Activated T-cell treated with anti-CD3 and anti-CD28 coated beads, Interleukin-2, amount 50 U/mL, for 1 hour (primary cell): ENCODE measurements around the gene PNLIP.

ENCODE experiments used
- DNase-seq: peaks from one replicate; pipeline ENCODE4 v3.0.0-alpha.2; 2020

Gene PNLIP

DNA sequence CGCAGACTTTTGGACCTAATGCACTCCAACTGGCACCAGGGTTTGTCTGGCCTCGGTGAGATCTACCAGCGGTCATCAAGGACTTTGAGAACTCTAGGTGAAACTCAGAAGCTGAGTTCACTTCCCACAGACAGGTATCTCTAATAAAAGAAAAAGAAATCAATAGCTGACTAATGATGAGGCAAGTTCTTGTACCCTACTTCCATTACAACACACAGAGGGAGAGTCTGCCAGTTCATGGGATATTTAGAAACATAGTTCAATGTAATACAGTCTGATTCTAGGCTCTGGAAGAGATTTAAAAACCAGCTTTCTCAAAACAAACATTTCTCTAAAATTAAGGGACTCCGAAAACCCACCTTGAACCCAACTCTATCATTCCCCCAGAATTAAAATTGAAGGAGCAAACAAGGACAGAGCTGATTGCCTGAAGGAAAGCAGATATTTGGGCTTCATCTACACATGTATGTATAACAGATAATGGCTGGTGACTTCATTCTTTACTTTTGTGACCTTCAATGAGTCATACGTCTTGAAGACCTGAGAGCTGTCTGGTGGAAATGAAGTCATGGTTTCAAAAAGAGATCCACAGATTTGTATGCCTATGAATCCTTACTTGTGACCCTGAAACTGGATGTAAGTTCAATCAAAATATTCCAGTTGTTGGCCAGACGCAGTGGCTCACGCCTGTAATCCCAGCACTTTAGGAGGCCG, 42.3 kb downstream of the PNLIP start:
- no peak for DNase-seq

DNA sequence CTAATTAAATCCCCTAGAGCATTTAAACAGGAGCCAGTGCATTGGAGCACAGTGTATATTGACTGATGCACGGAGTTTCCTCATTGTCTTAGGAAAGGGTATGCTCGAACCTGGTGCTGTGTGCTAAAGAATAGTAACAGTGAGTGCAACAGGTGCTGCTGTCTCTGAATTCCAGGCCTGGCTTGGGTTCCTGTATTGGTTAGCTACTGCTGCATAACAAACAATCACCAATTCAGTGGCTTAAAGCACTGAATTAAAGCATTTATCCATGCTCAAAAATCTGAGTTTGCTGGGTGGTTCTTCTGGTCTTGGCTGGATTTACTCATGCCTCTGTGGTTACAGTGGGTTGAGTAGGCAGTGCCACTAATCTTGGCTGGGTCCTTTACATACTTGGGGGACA, 43.3 kb downstream of the PNLIP start:
- DNase-seq, result no peak

DNA sequence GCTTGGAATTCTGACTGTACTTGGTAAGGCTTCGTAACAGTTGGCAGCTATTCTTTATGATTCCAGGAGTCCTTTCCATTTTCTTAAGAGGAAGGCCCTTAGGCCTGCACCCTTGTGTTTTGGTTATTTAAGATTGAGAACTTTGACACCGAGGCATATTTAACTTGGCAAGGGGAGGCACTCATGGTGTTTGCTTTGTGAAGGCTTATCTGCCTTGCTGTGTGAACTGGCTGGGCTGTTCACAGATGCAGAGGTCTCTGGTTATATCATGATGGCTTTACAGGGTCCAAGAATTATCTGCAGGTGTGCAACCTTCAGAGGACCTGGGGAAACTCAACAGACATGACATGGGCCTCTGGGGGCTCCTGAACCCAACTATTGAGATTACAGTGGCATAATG, 44.2 kb downstream of the PNLIP start:
- DNase-seq, result no peak

DNA sequence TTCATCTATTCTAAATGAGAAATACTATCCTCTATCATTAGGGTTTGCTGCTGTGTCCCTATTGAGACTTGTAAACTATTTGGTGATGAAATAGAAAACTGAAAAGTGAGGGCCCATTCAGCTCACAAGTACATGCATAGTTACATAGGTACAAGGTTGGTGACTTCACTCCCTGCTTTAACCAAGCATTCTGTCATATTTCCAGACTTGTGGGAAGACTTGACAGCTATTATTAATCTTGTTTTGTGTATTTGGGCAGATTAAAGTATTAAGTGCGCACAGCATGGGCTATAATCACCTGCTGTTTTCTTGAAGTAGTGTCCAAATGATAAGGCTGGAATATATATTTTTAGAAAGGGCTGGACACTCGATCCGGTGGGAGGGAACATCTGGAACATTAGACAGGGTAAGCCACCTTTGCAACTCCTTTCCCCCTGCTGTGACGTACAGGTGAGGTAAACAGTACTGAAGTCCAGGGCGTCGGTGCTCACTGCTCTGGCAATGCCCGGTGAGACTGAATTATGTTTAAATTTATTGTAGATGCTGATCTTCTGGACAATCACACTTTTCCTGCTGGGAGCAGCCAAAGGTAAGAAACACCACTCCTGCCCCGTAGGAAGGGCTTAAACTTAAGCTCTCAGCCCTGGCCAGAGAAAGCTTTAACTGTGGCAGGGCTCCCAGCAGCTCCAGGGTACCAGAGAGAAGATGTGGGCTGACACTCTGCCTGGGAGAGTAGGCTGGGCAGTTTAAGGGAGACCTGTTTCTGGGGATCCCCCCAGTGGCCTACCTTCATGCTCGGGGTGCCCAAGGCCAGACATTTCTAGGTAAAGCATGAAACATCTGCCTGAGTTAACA, 45.1 kb downstream of the PNLIP start, which contains the start of gene PNLIPRP1:
Gene PNLIPRP1, plus strand, starts transcription at position 370 of the 855 bp plus-strand sequence. Its CDS starts 171 bp downstream, at position 541.
- DNase-seq, result no peak

DNA sequence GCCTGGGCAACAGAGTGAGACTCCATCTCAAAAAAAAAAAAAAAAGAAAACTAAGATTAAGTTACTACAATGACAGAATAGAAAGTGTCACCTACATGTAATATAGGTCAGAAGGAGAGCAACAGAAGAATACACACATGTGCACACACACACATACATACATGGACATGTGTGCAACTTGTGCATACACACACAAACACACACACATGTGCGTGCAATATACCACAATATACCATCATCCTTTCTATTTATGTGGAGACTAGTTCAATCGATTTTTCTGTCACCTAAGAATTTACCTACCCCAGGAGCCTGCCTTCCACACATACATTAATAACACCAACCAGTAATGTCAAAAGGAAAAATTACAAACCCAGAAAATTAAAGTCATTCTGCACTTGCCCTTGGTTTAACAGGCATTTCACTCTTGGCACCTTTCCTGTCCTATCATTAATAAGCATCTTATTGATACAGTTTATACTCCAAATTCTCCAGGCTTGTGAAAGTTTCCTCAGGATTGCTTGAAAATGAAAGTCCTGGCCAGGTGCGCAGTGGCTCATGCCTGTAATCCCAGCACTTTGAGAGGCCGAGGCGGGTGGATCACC, 47.5 kb downstream of the PNLIP start:
- DNase-seq, result no peak

DNA sequence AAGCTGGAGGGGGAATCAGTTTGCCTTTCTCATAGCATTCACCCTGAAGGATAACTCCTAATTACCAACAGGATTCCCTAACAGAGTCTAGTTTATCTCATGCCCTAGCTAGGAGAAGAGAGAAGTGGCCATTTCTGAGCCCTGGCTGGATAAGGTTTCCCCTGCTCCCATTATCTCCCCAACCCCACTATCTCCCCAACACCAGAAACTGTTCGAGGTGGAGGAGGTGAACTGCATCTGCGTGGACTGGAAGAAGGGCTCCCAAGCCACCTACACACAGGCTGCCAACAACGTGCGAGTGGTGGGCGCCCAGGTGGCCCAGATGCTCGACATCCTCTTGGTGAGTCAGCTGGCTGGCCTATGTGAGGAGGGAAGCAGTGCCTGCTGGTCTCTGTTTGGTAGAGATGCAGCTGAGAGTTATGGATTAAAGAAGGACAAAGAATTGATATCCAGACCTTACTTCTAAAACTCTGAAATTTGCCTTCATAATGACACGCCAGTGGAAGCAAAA, 48.8 kb downstream of the PNLIP start:
- DNase-seq, result no peak

DNA sequence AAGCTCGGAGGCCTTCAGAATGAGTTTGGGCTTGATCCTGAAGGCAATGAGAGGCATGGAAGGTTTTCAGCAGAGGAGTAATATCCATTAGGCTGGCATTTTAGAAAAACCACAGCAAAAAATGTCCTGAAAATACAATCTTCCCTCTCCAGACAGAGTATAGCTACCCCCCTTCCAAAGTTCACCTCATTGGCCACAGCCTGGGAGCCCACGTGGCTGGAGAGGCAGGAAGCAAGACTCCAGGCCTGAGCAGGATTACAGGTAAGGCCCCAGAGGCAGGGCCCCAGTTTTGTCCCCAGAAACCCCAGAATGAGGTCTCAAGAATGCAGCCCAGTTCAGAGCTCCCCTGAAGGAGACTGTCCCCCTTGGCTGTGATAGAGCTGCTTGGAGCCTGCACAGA, 50.3 kb downstream of the PNLIP start:
- DNase-seq, result no peak

DNA sequence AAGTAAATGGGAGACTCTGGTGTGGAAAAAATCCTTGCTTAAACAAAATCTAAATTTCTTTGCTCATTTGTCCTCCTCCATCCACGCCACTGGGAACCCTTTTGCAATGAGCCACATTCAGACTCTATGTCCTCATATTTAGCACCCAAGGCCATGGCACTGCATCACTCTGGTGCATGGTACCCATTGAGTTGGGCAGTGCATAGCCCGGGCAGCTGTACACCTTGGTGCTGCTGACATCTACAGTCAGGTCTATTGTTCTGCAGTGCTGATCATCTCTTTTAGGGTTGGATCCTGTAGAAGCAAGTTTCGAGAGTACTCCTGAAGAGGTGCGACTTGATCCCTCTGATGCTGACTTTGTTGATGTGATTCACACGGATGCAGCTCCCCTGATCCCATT, 51.8 kb downstream of the PNLIP start:
- no peak for DNase-seq

DNA sequence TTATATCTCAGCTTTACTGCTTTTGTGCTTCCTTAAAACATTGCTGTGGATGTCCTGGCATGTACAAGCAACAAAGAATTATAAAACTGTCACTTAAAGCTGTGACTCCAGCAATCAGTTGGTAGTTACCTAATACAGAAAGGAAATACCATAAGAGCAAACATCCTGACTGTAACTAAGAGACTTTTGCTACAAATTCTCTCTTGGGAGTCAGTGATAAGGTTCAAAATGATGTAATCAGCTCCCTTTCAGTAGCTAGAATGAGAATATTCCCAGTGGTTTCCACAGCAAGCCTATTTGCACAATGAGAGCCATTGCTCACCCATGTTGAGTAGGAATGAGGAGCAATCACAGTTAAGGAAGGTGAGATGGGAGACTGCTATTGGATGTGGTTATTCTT, 52.6 kb downstream of the PNLIP start:
- DNase-seq, result no peak

DNA sequence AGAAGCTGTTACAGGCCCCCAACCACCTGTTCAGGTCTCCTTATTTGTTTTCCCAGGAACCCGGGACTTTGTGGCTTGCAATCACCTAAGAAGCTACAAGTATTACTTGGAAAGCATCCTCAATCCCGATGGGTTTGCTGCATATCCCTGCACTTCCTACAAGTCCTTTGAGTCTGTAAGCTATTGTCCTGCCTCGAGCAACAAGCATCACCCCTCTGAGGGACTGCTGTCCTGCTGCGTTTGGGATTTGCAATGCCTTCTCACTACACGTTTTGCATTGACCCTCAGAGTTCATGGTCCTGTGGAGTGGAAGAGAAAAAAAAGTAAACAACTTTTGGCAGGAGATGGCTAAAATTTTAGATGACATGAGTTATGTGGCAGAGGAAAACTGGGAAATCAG, 54.3 kb downstream of the PNLIP start:
- no peak for DNase-seq

DNA sequence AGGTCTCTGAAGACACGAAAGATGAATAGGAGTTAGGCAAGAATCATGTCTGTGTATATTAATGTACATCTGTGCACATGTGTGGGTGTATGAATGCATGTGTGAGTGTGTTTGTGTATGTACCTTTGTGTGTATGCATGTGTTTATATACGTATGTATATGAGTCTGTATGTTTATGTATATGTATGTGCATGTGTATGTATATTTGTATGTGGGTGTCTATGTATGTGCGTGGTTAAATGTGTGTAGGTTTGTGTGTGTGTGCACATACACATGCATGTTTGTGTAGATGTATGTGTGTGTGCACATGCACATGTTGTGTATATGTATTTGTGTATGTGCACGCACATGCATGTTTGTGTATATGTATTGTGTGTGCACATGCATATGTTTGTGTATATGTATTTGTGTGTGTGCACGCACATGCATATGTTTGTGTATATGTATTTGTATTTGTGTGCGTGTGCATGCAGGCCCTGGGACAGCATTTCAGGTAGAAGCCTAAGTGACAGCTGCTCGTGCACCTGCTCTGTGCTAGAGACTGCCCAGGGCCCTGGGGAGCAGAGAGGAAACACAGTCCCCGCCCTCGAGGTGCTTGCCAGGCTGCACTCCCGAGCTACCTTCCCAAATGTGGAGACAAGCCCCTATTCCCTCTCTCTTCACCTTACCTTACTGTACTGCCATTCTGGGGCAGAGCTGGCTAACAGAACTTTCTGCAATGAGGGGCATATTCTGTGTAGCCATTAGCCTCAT, 57.1 kb downstream of the PNLIP start:
- DNase-seq, result no peak

DNA sequence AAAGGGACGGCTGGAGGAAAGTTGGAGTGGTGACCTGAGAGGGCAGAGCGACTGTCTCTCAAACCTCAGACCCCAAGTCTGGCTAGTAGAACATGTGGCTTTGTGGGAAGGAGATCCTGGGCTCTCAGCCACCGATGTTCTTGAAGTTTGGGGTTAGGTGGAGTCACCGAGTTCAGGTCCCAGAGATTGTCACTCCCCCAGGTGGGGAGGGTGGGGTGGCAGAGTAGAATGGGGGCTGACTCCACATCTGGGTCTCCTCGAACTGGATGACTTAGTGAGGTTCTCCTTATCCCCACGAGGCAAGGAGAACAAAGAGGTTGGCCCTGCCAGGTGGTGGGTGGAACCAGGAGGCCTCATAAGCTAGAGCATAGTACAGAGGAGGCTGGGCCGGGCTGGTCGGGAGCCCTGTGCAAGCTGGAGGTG, 60.3 kb downstream of the PNLIP start:
- no peak for DNase-seq

DNA sequence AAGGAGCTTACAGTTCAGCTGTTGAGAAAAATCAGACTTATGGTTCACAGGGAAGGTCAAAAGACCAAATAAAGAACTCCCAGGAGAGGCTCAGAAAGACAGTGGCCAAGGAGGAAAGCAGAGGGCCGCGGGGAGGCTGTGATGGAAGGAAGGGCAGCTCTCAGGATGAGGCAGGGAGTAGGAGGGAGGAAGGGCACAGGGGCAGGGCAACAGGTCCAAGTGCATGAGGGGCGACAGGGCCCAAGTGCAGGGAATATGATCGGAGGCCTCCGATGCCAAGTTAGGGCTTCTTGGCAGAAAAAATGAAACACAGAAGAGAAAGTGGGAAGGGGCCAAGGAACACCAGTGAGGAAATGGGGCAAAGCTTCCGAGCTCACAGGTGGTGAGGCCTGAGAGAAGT, 61.6 kb downstream of the PNLIP start:
- DNase-seq, result no peak

DNA sequence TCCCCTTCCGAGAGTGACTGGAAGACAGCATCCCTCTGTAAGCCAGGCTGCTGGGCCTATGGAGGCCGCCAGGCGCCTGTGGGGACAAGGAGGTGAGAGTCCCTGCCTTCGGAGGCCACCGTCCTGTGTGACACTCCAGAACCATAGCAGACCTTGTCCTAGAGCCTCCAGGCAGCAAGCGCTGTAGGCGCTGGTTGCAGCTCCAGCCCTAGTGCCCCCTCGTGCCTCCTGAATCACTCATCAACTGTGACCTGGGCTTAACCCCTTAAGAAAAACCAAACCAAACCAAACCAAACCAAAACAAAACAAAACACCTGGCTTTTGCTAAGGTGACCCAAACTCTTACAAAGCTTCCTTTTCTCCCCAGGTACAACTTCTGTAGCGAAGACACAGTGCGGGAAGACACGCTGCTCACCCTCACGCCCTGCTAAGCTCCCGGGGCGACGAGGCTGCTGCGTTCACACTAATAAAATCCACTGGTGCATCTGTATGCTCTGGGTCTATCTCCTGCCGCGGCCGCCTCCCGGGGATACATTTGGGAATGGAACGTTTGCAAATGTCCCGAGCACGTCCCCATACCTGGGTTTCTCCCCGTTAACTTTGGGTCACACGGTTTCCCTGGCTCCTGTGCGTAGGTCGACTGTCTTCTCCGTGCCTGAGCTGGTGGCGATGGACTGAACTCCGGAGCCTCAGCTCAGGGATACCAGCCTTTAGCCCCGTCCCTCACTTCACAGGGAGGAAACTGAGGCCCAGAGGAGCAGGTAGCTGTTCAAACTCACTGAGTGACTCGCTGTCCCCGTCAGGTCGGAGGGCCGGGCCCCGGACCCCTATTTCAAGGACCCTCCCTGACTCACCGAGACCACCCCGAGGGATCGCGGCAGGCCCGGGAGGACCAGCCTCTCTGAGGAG, 63.2 kb downstream of the PNLIP start:
- DNase-seq, result no peak

DNA sequence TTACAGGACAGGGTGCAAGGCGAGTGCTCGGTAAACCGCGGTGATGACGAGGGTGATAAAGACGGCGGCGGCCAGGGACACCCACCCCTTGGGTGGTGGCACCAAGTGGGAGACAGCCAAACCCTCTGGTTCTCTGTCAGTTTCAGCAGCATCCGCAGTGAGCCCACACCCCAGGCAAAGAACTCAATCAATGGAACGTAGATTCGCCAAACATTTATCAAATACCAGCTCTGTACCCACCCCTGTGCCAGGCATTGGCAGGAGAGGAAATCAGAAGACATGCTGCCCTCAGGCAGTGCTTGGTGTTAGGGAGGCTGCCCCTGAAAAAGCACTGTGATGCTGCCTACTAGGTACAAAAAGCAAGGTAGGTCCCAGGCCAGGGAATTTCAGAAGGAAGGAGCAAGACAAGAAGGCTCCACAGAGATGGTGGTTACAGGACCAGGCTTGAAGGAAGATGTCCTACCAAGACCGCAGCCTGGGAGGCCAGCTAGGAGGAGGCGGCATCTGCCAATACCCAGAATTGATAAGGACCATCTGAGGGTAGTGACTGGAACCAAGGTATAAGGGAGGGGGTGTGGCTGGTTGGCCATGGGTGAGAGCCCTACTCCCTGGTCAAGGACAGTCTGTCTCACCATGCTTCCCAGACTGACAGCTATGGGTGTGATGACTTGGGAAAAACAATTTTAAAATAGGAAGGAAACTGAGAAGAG, 64.9 kb downstream of the PNLIP start:
- no peak for DNase-seq

DNA sequence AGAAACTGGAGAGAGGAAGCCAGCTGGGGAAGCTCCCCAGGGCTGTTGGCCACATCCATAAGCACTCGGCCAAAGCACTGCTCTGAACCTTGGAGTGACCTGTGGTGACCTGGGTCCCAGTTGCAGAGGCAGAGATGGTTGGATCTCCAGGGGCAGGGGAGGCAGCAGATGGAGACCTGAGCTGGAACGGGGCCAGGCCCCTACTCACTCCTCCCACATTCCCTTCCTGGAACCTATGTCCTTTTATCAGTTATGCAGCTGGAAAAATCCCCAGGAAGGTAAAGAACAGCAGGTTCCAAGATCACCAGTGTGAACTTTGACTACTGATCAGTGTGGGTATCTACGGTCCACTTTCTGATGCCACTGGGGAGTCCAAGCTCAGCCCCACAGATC, 65.4 kb downstream of the PNLIP start:
- DNase-seq, result no peak

DNA sequence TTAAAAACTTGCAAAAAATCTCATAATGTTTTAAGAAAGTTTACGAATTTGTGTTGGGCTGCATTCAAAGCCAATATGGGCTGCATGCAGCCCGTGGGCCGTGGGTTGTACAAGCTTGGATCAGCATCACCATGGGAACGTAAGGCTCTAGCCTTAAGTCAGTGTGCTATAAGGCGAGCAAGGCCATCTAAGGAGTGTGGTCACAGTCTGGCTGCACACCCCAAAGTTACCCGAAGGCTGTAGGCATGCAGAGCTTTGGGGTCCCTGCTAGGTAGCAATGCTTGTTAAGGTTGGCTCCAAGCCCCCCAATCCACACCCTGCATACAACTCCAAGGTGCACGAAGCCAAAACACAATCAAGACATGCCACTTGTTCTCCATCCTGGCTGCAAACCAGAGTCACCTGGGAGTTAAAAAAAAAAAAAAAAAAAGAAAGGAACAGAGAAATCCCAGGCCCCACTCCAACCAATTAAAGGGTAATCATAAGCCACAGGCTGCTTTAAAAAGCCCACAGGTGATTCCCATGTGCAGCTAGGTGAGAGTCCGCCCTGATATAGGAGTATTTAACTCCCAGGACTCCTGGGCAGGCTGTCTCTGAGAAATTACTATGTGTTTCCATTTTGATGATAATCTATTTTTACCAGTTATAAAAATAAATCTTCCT, 66.5 kb downstream of the PNLIP start:
- no peak for DNase-seq

DNA sequence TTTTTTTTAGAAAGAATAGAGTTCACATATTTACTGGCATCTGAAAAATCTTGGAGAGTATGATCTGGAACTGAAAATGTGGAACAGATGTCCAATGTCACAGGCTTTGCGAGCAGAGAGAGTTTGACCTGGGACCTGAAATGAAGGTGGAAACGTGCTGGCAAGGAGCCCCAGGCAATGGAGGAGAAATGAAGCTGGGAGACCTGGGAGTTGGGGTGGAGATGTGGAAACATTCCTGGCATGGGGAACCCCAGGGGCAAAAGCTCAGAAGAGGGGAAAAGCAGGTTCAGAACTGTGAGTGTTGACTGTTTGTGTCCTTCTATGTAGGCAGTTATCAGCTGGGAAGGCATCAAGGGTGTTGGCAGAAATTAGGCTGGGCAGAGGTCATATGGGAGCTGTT, 67.7 kb downstream of the PNLIP start:
- DNase-seq, result no peak

DNA sequence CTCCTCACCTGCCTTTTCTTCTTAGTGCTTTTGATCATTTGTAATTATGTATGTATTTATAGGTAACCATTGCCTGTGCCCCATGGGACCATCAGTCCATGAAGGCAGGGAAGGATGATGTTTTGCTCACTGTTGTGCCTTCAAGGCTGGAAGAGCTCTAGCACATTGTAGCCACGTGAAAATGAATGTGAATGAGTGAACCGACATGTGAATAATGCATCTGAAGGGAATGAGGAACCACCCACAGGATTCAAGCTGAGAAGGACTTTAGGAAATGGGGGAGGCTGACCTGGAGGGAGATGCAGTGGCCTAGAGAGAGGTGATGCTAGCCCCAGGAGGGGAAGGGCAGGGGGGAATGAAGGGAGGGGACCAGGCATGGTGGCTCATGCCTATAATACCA, 69.1 kb downstream of the PNLIP start:
- DNase-seq, result no peak

DNA sequence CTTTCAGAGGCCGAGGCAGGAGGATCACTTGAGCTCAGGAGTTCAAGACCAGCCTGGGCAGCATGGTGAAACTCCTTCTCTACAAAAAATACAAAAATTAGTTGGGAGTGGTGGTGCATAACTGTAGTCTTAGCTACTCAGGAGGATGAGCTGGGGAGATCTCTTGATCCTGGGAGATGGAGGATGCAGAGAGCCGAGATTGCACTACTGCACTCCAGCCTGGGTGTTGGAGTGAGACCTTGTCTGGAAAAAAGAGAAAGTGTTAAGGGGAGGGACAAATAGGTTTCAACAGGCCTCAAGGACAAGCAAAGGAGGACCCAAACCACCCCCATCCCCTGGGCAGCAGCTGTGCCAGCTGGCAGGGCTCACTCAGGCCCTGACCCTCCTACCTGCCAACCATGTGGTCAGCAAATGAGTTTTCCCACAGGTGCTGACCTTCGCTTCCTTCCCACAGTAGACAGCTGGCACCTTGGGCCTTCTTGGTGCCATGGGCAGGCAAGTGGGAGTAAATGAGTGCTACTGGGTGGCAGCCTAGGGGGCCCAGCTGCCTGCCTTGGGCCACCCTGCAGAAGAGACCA, 69.6 kb downstream of the PNLIP start:
- DNase-seq, result no peak
